ENCODE measurements around the gene CCDC39. TPM values are rescaled to one million over a fixed set of nuclear protein-coding genes. Genes with fewer than 3 reads are reported as not detected.

The CCDC39 gene
- total RNA-seq, 2 donors from 2014 or later, result not detected

DNA sequence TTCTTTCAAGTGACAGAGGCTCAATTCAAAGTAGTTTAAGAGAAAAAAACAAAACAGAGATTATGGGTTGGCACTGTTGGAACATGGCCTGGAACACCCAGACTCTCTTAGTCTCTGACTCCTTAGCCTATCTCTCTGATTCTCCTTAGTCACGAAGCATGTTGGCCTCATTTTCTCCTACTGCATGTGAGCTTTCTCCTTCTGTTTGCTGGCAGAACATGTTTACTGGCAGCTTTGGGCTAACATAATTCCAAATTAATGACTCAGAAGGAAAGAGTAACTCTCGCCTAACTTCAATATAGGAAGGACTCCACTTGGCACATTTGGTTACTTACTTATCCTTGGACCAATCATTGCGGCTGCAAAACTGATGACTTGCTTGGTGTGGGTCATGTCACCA lies 21.7 kb upstream of the CCDC39 start:
- H3K27me3 ChIP-seq, result no peaks in the 10 kb centered on the region
- no peaks in the 10 kb centered on the region for H3K4me1 ChIP-seq
- no peaks in the 10 kb centered on the region for H3K9me3 ChIP-seq
- no peaks in the 10 kb centered on the region for H3K36me3 ChIP-seq
- no peak overlapping the region for H3K27ac ChIP-seq
- no peak for DNase-seq (ENCODE audit: low spot score)
- H3K4me3 ChIP-seq, result no peak overlapping the region
- TF ChIP-seq, protein P1, sequence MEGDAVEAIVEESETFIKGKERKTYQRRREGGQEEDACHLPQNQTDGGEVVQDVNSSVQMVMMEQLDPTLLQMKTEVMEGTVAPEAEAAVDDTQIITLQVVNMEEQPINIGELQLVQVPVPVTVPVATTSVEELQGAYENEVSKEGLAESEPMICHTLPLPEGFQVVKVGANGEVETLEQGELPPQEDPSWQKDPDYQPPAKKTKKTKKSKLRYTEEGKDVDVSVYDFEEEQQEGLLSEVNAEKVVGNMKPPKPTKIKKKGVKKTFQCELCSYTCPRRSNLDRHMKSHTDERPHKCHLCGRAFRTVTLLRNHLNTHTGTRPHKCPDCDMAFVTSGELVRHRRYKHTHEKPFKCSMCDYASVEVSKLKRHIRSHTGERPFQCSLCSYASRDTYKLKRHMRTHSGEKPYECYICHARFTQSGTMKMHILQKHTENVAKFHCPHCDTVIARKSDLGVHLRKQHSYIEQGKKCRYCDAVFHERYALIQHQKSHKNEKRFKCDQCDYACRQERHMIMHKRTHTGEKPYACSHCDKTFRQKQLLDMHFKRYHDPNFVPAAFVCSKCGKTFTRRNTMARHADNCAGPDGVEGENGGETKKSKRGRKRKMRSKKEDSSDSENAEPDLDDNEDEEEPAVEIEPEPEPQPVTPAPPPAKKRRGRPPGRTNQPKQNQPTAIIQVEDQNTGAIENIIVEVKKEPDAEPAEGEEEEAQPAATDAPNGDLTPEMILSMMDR (IDR thresholded peaks at IDR 0.05), result no peak

DNA sequence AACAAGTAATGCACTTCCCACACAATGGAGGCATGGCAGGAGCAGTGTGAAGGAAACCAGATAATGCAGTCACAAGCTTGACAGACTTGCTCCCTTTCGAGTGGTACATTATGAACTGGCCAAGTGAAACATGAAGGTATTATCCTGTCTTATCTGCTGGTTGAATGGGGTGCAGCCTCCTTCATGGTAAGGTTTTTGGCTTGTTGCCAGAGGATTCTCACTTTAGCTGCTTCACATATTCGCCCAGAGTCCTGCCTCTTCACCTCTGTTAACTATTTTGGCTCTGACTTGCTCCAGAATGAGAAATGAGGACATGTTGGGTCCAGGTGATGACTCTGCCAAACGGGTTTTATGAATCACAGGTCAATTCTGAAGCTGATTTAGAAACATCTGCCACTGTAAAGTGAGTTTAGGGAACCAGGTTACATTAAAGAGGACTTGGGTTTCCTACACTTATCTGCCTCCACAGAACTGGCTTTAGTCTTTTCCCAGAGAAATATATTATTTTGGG lies 19.5 kb upstream of the CCDC39 start:
- Histone ChIP-seq H3K36me3 (no peaks in the 10 kb centered on the region), H3K4me1 (no peaks in the 10 kb centered on the region), H3K9me3 (no peaks in the 10 kb centered on the region), H3K4me3 (no peak overlapping the region), H3K27me3 (no peaks in the 10 kb centered on the region), H3K27ac (no peak overlapping the region)
- DNase-seq (ENCODE audit: low spot score), result no peak
- TF ChIP-seq, protein P1 (IDR thresholded peaks at IDR 0.05), result no peak

DNA sequence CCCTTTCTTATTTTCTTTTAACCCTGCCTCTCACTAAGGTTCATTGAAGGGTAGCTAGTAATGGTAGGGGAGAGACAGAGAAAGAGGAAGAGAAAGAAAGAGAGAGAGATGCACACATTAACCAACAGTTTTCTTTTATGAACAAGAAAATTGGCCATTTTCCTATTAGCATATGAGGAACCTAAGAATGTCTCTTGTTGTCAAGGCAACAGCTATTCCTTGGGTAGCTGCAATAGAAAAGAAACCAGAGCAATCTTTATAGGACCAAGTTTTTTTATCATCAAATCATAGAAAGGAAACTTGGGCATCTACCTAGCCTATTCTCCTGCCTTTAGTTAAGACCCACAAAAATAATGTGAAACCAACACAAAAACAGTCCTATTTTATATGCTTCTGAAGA lies 15.0 kb upstream of the CCDC39 start:
- no peaks in the 10 kb centered on the region for H3K4me1 ChIP-seq
- no peak overlapping the region for H3K27ac ChIP-seq
- DNase-seq (ENCODE audit: low spot score), result no peak
- no peak overlapping the region for H3K4me3 ChIP-seq
- no peaks in the 10 kb centered on the region for H3K27me3 ChIP-seq
- TF ChIP-seq, protein P1 (IDR thresholded peaks at IDR 0.05), result no peak
- H3K36me3 ChIP-seq, result no peaks in the 10 kb centered on the region
- no peaks in the 10 kb centered on the region for H3K9me3 ChIP-seq

DNA sequence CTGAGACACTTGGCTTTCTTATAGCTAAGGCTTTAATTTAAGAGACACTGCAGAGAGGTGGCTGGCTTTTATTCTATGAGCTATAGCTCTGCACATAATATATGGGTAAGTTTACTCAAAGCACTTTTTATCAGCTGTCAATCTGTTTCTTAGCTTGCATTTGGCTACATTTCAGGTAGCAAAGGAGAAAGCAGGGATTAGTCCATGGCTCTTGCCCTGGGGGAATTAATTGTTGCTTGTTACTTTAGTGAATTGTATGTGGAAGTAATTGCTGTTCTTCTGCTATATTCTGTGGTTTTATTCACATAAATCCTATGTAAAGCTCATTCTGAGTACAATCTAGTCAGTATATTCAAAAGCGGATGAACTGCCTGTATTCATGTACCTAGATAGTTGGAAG lies 14.4 kb upstream of the CCDC39 start:
- Histone ChIP-seq H3K27ac (no peak overlapping the region), H3K4me1 (no peaks in the 10 kb centered on the region), H3K36me3 (no peaks in the 10 kb centered on the region), H3K9me3 (no peaks in the 10 kb centered on the region), H3K27me3 (no peaks in the 10 kb centered on the region), H3K4me3 (no peak overlapping the region)
- TF ChIP-seq, protein P1 (IDR thresholded peaks at IDR 0.05), result no peak
- DNase-seq (ENCODE audit: low spot score), result no peak

DNA sequence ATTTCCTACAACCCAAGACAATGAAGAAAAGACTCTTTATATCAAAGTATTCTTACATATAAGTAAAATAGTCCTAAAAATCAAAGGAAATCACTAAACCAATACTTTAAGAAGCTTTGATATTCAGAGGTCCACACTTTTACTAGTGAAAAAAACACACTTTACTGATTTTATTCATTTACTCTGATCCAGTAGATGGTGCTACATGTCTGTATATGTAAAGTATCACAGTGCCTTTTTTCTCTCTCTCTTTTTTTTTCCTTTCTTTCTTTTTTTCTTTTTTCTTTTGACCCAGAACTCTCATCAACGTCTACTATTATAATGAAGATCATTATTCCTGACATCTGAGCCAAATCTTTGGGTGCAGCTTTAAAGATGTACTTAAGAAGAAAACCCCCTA lies 10.8 kb upstream of the CCDC39 start:
- no peak overlapping the region for H3K27ac ChIP-seq
- H3K27me3 ChIP-seq, result no peaks in the 10 kb centered on the region
- TF ChIP-seq, protein P1 (IDR thresholded peaks at IDR 0.05), result no peak
- H3K4me3 ChIP-seq, result no peak overlapping the region
- H3K9me3 ChIP-seq, result no peaks in the 10 kb centered on the region
- H3K36me3 ChIP-seq, result no peaks in the 10 kb centered on the region
- no peak for DNase-seq (ENCODE audit: low spot score)
- H3K4me1 ChIP-seq, result no peaks in the 10 kb centered on the region

DNA sequence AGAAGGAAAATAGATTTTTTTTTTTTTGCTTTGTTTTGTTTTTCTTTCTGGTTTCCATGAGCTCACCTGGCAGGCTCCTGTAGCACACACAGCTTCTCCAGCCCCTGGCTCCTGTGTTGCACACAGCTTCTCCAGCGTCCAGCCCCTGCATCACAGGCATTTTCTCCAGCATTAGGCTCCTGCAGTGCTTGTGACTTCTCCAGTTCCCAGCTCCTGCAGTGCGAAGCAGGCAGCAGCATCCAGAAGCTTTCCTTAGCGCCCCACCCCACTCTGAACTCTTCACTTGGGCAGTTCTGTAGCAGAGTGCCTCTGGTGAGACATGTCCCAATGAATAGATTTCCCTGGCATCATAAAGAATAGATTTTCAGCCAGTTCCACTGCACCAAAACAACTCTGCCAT lies 5.5 kb upstream of the CCDC39 start:
- TF ChIP-seq, protein P1 (IDR thresholded peaks at IDR 0.05), result no peak
- Histone ChIP-seq H3K4me3 (no peak overlapping the region), H3K27ac (no peak overlapping the region), H3K4me1 (peaks cover 0 to 8% of the 10 kb centered on the region in 2 donors), H3K36me3 (no peaks in the 10 kb centered on the region), H3K27me3 (no peaks in the 10 kb centered on the region), H3K9me3 (no peaks in the 10 kb centered on the region)
- no peak for DNase-seq (ENCODE audit: low spot score)
